ENCODE measurements around the gene ABR. TPM values are rescaled to one million over a fixed set of nuclear protein-coding genes. Genes with fewer than 3 reads are reported as not detected.

ABR gene
- total RNA-seq, 4 donors from 2014 or later = 78.0 to 208 (median 106) TPM

- Histone ChIP-seq H3K9me3 (no peaks in the 10 kb centered on the region), H3K27me3 (no peaks in the 10 kb centered on the region), H3K4me3 (no peak overlapping the region), H3K27ac (no peak overlapping the region), H3K36me3 (no peaks in the 10 kb centered on the region), H3K4me1 (peaks cover 23% of the 10 kb centered on the region)
- 96% methylated on average over 11 of the region's 12 CpGs for WGBS
- no peak for DNase-seq (ENCODE audit: low spot score in 2 of 2)
- no peak for TF ChIP-seq POLR2A (IDR thresholded peaks at IDR 0.05)
- TF ChIP-seq EP300 (IDR thresholded peaks at IDR 0.05) = no peak
- TF ChIP-seq POLR2AphosphoS5 (IDR thresholded peaks at IDR 0.05) = no peak
- no peak for TF ChIP-seq CTCF (IDR thresholded peaks at IDR 0.05)
Measured at GRCh38 chr17:1120596-1121441, 59.0 kb downstream of the ABR start.

- peaks cover 28% of the 10 kb centered on the region for H3K4me1 ChIP-seq
- no peaks in the 10 kb centered on the region for H3K27me3 ChIP-seq
- no peak overlapping the region for H3K27ac ChIP-seq
- TF ChIP-seq POLR2A (IDR thresholded peaks at IDR 0.05) (no peak), CTCF (IDR thresholded peaks at IDR 0.05) (no peak), POLR2AphosphoS5 (IDR thresholded peaks at IDR 0.05) (no peak), EP300 (IDR thresholded peaks at IDR 0.05) (no peak)
- no peaks in the 10 kb centered on the region for H3K9me3 ChIP-seq
- no peak overlapping the region for H3K4me3 ChIP-seq
- DNase-seq (ENCODE audit: low spot score in 2 of 2) = no peak
- whole genome bisulfite sequencing = 69% methylated on average over 8 of the region's 8 CpGs
- H3K36me3 ChIP-seq = no peaks in the 10 kb centered on the region
Measured at GRCh38 chr17:1119924-1120323, 59.9 kb downstream of the ABR start.

- TF ChIP-seq CTCF (IDR thresholded peaks at IDR 0.05) (no peak), EP300 (IDR thresholded peaks at IDR 0.05) (no peak), POLR2A (IDR thresholded peaks at IDR 0.05) (no peak), POLR2AphosphoS5 (IDR thresholded peaks at IDR 0.05) (no peak)
- Histone ChIP-seq H3K27me3 (no peaks in the 10 kb centered on the region), H3K4me1 (peaks cover 24% of the 10 kb centered on the region), H3K27ac (no peak overlapping the region), H3K9me3 (no peaks in the 10 kb centered on the region), H3K36me3 (no peaks in the 10 kb centered on the region), H3K4me3 (no peak overlapping the region)
- DNase-seq (ENCODE audit: low spot score in 2 of 2) = no peak
- WGBS = 68% methylated on average over 12 of the region's 12 CpGs
Measured at GRCh38 chr17:1116602-1117001, 63.2 kb downstream of the ABR start.

GRCh38 chr17:1112875-1113274, 66.9 kb downstream of the ABR start:
- Histone ChIP-seq H3K4me3 (no peak overlapping the region), H3K4me1 (peaks cover 56% of the 10 kb centered on the region), H3K9me3 (no peaks in the 10 kb centered on the region), H3K27ac (no peak overlapping the region), H3K36me3 (no peaks in the 10 kb centered on the region), H3K27me3 (no peaks in the 10 kb centered on the region)
- 78% methylated on average over 10 of the region's 10 CpGs for WGBS
- TF ChIP-seq EP300 (IDR thresholded peaks at IDR 0.05) (no peak), POLR2A (IDR thresholded peaks at IDR 0.05) (no peak), CTCF (IDR thresholded peaks at IDR 0.05) (no peak), POLR2AphosphoS5 (IDR thresholded peaks at IDR 0.05) (no peak)
- no peak for DNase-seq (ENCODE audit: low spot score in 2 of 2)

- WGBS = 82% methylated on average over 22 of the region's 22 CpGs
- no peaks in the 10 kb centered on the region for H3K27me3 ChIP-seq
- H3K9me3 ChIP-seq = no peaks in the 10 kb centered on the region
- no peak overlapping the region for H3K4me3 ChIP-seq
- DNase-seq (ENCODE audit: low spot score in 2 of 2) = no peak
- H3K4me1 ChIP-seq = peaks cover 67% of the 10 kb centered on the region
- no peak for TF ChIP-seq POLR2A (IDR thresholded peaks at IDR 0.05)
- TF ChIP-seq POLR2AphosphoS5 (IDR thresholded peaks at IDR 0.05) = no peak
- no peak for TF ChIP-seq CTCF (IDR thresholded peaks at IDR 0.05)
- no peak for TF ChIP-seq EP300 (IDR thresholded peaks at IDR 0.05)
- H3K36me3 ChIP-seq = no peaks in the 10 kb centered on the region
- peak overlapping the region; percentile 94 for H3K27ac ChIP-seq
Measured at GRCh38 chr17:1111599-1112443, 68.0 kb downstream of the ABR start.

Measured in suprapubic skin (tissue), 4 donors.